22Rv1 (cell line): Measurements from ENCODE around the gene ZNF3.

Experiments
- ZFX ChIP-seq: fragments of 450-650 bp; IDR thresholded peaks from 2 replicates; pipeline ENCODE4 v1.6.1; 2017; ENCODE audit warnings: antibody characterized with exemption, borderline replicate concordance
- TF ChIP-seq, protein P1 (sequence below): fragments of 450-650 bp; IDR thresholded peaks from 2 replicates; pipeline ENCODE4 v1.5.1; 2017; ENCODE audit warnings: mild to moderate bottlenecking

DNA sequence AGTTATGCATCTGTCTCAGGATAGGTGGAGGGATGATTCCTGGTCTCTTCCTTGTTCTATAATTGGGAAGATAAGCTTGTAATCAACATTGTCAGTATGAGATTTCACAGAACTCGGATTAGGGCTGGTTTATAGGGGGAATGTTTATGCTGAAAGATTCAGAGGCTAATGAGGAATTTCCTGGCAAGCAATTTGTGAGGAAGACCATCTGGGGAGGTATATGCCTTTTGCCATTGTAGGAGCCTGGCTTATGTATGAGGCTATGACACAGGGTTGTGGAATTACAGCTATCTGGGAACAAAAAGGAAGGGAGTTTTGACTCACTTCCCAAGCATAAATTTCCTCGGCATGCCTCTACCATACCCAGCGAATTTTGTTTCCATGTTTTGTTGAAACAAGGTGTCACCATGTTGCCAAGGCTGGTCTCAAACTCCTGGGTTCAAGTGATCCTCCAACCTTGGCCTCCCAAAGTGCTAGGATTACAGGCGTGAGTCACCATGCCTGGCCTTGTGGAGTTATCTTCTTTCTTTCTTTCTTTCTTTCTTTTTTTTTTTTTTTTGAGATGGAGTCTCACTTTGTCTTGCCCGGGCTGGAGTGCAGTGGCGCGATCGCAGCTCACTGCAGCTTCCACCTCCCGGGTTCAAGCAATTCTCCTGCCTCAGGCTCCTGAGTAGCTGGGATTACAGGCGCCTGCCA is 5.7 kb upstream of the ZNF3 start:
- TF ChIP-seq, protein P1, sequence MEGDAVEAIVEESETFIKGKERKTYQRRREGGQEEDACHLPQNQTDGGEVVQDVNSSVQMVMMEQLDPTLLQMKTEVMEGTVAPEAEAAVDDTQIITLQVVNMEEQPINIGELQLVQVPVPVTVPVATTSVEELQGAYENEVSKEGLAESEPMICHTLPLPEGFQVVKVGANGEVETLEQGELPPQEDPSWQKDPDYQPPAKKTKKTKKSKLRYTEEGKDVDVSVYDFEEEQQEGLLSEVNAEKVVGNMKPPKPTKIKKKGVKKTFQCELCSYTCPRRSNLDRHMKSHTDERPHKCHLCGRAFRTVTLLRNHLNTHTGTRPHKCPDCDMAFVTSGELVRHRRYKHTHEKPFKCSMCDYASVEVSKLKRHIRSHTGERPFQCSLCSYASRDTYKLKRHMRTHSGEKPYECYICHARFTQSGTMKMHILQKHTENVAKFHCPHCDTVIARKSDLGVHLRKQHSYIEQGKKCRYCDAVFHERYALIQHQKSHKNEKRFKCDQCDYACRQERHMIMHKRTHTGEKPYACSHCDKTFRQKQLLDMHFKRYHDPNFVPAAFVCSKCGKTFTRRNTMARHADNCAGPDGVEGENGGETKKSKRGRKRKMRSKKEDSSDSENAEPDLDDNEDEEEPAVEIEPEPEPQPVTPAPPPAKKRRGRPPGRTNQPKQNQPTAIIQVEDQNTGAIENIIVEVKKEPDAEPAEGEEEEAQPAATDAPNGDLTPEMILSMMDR: no peak
- TF ChIP-seq ZFX: no peak
